ENCODE data around the gene HFE.

HFE gene

DNA sequence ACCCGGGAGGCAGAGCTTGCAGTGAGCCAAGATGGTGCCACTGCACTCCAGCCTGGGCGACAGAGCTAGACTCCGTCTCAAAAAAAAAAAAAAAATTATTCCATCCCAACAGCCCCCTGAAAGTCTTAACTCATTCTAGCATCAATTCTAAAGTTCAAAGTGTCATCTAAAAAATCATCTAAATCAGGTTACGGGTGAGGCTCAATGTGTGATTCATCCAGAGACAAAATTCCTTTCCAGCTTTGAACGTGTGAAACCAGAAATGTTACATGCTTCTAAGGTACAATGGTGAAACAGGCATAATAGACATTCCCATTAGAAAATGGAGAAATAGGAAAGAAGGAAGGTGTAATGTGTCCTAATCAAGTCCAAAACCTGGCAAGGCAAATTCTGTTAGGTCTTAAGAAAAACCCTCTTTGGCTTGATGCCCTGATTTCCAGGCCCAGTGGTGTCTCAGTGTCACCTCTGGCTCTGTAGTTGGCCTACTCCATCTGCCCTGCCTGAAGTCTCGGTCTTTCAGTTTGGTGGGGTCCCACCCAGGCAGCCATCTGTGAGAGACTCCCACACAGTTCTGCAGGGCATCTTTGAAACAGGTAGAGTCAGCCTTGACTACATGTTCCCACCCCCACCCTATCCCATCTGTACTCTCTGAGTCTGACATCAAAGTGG is 43.5 kb downstream of the HFE start:
- TF ChIP-seq ARNTL (CRISPR knock-in tag; IDR thresholded peaks at IDR 0.05; ENCODE audit: borderline replicate concordance, low read depth) (no peak), ZFP3 (CRISPR knock-in tag; IDR thresholded peaks at IDR 0.05) (no peak), ZC3H10 (CRISPR knock-in tag; IDR thresholded peaks at IDR 0.05) (no peak), ZNF8 (CRISPR knock-in tag; IDR thresholded peaks at IDR 0.05) (no peak), RARB (CRISPR knock-in tag; IDR thresholded peaks at IDR 0.05) (no peak), ZNF565 (CRISPR knock-in tag; conservative IDR thresholded peaks at IDR 0.05; ENCODE audit: low read depth) (no peak), ZNF70 (CRISPR knock-in tag; IDR thresholded peaks at IDR 0.05) (no peak), TCF4 (CRISPR knock-in tag; IDR thresholded peaks at IDR 0.05; ENCODE audit: borderline replicate concordance) (no peak), TOX (CRISPR knock-in tag; IDR thresholded peaks at IDR 0.05; ENCODE audit: borderline replicate concordance) (no peak), ESRRG (CRISPR knock-in tag; IDR thresholded peaks at IDR 0.05) (no peak), GLIS3 (CRISPR knock-in tag; IDR thresholded peaks at IDR 0.05) (no peak), CSDC2 (CRISPR knock-in tag; IDR thresholded peaks at IDR 0.05) (no peak), ZFP30 (CRISPR knock-in tag; IDR thresholded peaks at IDR 0.05) (no peak), OSR1 (CRISPR knock-in tag; IDR thresholded peaks at IDR 0.05) (no peak), PPARA (CRISPR knock-in tag; IDR thresholded peaks at IDR 0.05; ENCODE audit: borderline replicate concordance) (no peak)
- TF ChIP-seq, protein P1, sequence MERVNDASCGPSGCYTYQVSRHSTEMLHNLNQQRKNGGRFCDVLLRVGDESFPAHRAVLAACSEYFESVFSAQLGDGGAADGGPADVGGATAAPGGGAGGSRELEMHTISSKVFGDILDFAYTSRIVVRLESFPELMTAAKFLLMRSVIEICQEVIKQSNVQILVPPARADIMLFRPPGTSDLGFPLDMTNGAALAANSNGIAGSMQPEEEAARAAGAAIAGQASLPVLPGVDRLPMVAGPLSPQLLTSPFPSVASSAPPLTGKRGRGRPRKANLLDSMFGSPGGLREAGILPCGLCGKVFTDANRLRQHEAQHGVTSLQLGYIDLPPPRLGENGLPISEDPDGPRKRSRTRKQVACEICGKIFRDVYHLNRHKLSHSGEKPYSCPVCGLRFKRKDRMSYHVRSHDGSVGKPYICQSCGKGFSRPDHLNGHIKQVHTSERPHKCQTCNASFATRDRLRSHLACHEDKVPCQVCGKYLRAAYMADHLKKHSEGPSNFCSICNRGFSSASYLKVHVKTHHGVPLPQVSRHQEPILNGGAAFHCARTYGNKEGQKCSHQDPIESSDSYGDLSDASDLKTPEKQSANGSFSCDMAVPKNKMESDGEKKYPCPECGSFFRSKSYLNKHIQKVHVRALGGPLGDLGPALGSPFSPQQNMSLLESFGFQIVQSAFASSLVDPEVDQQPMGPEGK (CRISPR knock-in tag; IDR thresholded peaks at IDR 0.05; ENCODE audit: borderline replicate concordance): no peak
- TF ChIP-seq, protein P2, sequence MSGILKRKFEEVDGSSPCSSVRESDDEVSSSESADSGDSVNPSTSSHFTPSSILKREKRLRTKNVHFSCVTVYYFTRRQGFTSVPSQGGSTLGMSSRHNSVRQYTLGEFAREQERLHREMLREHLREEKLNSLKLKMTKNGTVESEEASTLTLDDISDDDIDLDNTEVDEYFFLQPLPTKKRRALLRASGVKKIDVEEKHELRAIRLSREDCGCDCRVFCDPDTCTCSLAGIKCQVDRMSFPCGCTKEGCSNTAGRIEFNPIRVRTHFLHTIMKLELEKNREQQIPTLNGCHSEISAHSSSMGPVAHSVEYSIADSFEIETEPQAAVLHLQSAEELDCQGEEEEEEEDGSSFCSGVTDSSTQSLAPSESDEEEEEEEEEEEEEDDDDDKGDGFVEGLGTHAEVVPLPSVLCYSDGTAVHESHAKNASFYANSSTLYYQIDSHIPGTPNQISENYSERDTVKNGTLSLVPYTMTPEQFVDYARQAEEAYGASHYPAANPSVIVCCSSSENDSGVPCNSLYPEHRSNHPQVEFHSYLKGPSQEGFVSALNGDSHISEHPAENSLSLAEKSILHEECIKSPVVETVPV (CRISPR knock-in tag; IDR thresholded peaks at IDR 0.05): no peak
- no peak for ATAC-seq

DNA sequence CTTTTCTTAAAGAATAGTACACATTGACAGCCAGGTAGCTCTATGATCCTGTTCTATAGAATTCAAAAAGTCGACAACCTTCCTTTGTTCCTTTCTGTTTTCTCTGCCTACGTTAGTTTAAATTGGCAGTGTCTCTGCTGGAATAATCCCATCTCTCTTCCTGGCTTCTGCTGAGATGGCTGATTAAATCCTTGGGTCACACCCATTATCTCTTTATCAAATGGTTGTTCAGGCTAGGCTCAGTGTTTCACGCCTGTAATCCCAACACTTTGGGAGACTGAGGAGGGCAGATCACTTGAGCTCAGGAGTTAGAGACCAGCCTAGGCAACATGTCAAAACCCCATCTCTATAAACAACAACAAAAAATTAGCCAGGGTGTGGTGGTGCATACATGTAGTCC is 44.4 kb downstream of the HFE start:
- TF ChIP-seq ZNF8 (CRISPR knock-in tag; IDR thresholded peaks at IDR 0.05): no peak
- no peak for TF ChIP-seq RARB (CRISPR knock-in tag; IDR thresholded peaks at IDR 0.05)
- no peak for TF ChIP-seq BACH2 (CRISPR knock-in tag; IDR thresholded peaks at IDR 0.05; ENCODE audit: borderline replicate concordance)
- TF ChIP-seq, protein P3, sequence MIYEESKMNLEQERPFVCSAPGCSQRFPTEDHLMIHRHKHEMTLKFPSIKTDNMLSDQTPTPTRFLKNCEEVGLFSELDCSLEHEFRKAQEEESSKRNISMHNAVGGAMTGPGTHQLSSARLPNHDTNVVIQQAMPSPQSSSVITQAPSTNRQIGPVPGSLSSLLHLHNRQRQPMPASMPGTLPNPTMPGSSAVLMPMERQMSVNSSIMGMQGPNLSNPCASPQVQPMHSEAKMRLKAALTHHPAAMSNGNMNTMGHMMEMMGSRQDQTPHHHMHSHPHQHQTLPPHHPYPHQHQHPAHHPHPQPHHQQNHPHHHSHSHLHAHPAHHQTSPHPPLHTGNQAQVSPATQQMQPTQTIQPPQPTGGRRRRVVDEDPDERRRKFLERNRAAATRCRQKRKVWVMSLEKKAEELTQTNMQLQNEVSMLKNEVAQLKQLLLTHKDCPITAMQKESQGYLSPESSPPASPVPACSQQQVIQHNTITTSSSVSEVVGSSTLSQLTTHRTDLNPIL (CRISPR knock-in tag; IDR thresholded peaks at IDR 0.05; ENCODE audit: low read depth): no peak
- no peak for TF ChIP-seq TOX (CRISPR knock-in tag; IDR thresholded peaks at IDR 0.05; ENCODE audit: borderline replicate concordance)
- TF ChIP-seq TCF4 (CRISPR knock-in tag; IDR thresholded peaks at IDR 0.05; ENCODE audit: borderline replicate concordance): no peak
- TF ChIP-seq OSR1 (CRISPR knock-in tag; IDR thresholded peaks at IDR 0.05): no peak
- TF ChIP-seq, protein P2 (CRISPR knock-in tag; IDR thresholded peaks at IDR 0.05): no peak
- TF ChIP-seq ISL1 (CRISPR knock-in tag; IDR thresholded peaks at IDR 0.05): no peak
- TF ChIP-seq ZNF70 (CRISPR knock-in tag; IDR thresholded peaks at IDR 0.05): no peak
- TF ChIP-seq ZFP3 (CRISPR knock-in tag; IDR thresholded peaks at IDR 0.05): no peak
- TF ChIP-seq ESRRG (CRISPR knock-in tag; IDR thresholded peaks at IDR 0.05): no peak
- no peak for TF ChIP-seq ARNTL (CRISPR knock-in tag; IDR thresholded peaks at IDR 0.05; ENCODE audit: borderline replicate concordance, low read depth)
- no peak for TF ChIP-seq ZC3H10 (CRISPR knock-in tag; IDR thresholded peaks at IDR 0.05)
- TF ChIP-seq, protein P1 (CRISPR knock-in tag; IDR thresholded peaks at IDR 0.05; ENCODE audit: borderline replicate concordance): no peak
- no peak for ATAC-seq

DNA sequence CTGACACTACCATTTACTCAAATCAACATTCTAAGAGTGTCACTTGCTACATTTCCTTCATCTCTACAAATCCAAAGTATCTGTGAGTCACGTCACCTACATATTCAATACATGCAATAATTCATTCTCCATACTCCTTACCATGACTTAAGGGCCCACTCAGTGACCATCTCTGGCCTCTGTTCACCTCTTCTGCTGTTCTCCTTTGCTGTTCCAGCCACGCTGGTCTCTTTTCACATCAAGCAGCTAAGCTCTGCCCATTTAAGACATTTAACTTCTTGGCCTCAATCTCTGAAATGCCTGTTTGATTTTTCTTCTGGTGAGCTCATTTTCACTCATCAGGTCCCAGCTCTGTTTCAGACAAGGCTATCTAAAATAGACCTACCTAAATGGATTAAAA is 46.5 kb downstream of the HFE start:
- ATAC-seq: no peak
- no peak for TF ChIP-seq ZNF70 (CRISPR knock-in tag; IDR thresholded peaks at IDR 0.05)
- TF ChIP-seq, protein P2 (CRISPR knock-in tag; IDR thresholded peaks at IDR 0.05): no peak
- no peak for TF ChIP-seq ZNF565 (CRISPR knock-in tag; conservative IDR thresholded peaks at IDR 0.05; ENCODE audit: low read depth)
- TF ChIP-seq, protein P4, sequence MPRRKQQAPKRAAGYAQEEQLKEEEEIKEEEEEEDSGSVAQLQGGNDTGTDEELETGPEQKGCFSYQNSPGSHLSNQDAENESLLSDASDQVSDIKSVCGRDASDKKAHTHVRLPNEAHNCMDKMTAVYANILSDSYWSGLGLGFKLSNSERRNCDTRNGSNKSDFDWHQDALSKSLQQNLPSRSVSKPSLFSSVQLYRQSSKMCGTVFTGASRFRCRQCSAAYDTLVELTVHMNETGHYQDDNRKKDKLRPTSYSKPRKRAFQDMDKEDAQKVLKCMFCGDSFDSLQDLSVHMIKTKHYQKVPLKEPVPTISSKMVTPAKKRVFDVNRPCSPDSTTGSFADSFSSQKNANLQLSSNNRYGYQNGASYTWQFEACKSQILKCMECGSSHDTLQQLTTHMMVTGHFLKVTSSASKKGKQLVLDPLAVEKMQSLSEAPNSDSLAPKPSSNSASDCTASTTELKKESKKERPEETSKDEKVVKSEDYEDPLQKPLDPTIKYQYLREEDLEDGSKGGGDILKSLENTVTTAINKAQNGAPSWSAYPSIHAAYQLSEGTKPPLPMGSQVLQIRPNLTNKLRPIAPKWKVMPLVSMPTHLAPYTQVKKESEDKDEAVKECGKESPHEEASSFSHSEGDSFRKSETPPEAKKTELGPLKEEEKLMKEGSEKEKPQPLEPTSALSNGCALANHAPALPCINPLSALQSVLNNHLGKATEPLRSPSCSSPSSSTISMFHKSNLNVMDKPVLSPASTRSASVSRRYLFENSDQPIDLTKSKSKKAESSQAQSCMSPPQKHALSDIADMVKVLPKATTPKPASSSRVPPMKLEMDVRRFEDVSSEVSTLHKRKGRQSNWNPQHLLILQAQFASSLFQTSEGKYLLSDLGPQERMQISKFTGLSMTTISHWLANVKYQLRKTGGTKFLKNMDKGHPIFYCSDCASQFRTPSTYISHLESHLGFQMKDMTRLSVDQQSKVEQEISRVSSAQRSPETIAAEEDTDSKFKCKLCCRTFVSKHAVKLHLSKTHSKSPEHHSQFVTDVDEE (CRISPR knock-in tag; IDR thresholded peaks at IDR 0.05): no peak
- no peak for TF ChIP-seq TCF4 (CRISPR knock-in tag; IDR thresholded peaks at IDR 0.05; ENCODE audit: borderline replicate concordance)
- TF ChIP-seq ZNF8 (CRISPR knock-in tag; IDR thresholded peaks at IDR 0.05): no peak
- no peak for TF ChIP-seq PPARA (CRISPR knock-in tag; IDR thresholded peaks at IDR 0.05; ENCODE audit: borderline replicate concordance)
- TF ChIP-seq, protein P1 (CRISPR knock-in tag; IDR thresholded peaks at IDR 0.05; ENCODE audit: borderline replicate concordance): no peak
